D721Med (cell line): ENCODE results near the gene GRK5.
"Not testable (repeated sequence)": the region's sequence is repeated elsewhere in the genome, so short reads cannot be mapped to it uniquely, and the experiment has no call there.

Experiments used
- DNase-seq: peaks from one replicate; pipeline ENCODE4 v3.0.0; 2011; ENCODE audit warnings: low spot score; ENCODE audit not compliant: insufficient read length
- FAIRE-seq: peaks from 2 replicates; lab custom pipeline; 2011; peaks lifted over from hg19 to GRCh38; lab: Jason Lieb, UNC
- TF ChIP-seq, protein P1 (sequence below): IDR thresholded peaks from 2 replicates; pipeline ENCODE4 v1.5.1; 2012; ENCODE audit warnings: mild to moderate bottlenecking, control low read depth; ENCODE audit not compliant: insufficient read depth; ENCODE audit errors: missing control alignments

Gene GRK5

DNA sequence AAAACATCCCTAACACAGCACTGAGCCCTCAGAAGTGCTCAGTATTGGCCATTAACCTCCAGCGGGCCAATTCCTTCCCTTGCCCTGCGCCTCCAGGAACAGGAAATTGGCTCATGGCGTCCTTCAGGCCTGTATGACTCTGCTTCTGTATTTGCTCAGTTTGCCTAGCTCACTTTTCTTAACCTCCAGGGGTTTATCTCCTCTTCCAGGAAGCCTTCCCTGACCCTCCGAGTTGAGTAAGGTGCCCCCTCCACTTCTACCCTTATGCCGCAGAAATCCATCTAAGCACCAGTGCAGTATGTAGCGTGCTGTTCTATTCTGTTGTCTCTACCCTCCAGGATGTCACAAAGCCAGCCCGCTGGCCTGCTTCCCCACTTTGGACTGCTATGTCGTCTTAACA lies 40.8 kb upstream of the GRK5 start:
- FAIRE-seq: no peak
- TF ChIP-seq, protein P1, sequence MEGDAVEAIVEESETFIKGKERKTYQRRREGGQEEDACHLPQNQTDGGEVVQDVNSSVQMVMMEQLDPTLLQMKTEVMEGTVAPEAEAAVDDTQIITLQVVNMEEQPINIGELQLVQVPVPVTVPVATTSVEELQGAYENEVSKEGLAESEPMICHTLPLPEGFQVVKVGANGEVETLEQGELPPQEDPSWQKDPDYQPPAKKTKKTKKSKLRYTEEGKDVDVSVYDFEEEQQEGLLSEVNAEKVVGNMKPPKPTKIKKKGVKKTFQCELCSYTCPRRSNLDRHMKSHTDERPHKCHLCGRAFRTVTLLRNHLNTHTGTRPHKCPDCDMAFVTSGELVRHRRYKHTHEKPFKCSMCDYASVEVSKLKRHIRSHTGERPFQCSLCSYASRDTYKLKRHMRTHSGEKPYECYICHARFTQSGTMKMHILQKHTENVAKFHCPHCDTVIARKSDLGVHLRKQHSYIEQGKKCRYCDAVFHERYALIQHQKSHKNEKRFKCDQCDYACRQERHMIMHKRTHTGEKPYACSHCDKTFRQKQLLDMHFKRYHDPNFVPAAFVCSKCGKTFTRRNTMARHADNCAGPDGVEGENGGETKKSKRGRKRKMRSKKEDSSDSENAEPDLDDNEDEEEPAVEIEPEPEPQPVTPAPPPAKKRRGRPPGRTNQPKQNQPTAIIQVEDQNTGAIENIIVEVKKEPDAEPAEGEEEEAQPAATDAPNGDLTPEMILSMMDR: no peak
- no peak for DNase-seq

DNA sequence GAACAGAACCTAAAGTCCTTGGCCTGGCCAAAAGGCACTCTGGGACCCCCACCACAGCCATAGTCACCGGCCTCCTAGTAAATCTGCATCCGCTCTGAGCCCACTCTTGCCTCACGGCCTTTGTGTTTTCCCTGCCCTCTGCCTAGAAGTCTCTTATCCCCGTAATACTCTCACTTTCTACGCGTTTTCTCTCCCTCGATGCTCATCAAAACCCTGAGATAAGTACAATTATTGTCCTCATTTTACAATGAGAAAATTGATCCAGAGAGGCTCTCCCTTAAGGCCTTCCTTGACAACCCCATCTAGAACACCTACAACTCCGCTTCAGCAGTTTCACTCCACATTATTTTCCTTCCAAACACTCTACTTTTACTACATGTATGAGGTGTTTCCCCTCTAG lies 40.3 kb upstream of the GRK5 start:
- no peak for FAIRE-seq
- TF ChIP-seq, protein P1: no peak
- DNase-seq: no peak

DNA sequence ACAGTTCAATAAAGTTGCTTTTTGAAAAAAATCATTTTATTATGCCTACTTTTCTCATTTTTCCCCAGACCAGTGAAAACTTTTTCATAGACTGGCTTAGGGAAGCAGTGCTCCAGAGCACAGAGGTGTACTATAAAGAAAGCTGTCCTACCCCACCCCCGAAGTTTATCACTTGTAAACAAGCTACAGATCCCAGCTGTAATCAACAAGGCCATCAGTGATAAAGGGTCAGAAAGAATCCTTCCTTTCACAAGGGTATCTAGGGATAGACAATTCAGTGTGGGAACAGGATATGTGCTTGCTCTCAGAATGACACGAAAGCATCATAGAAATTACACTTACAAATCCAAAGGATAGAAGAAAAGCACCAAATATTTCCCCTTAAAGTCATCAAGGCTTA lies 33.3 kb upstream of the GRK5 start:
- FAIRE-seq (no peak), DNase-seq (no peak)
- TF ChIP-seq, protein P1: no peak

DNA sequence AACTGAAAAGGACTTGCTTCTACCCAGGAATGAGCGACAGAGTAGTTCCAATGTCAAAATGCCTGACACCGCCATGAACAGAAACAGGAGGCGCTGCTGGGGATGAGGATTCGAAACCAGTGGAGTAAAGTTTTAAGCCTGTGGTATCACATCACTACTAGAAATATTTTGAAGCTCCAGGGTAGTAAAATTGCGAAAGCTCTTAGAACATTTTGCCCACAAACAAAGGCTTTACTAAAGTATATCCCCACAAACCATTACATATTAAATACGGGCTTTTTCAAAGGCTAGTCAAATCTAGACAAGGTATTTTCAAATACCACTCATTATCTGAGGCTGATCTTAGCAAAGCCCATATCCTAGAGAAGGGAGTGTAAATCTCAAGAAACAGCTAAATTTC lies 31.2 kb upstream of the GRK5 start:
- DNase-seq: no peak
- TF ChIP-seq, protein P1: no peak

DNA sequence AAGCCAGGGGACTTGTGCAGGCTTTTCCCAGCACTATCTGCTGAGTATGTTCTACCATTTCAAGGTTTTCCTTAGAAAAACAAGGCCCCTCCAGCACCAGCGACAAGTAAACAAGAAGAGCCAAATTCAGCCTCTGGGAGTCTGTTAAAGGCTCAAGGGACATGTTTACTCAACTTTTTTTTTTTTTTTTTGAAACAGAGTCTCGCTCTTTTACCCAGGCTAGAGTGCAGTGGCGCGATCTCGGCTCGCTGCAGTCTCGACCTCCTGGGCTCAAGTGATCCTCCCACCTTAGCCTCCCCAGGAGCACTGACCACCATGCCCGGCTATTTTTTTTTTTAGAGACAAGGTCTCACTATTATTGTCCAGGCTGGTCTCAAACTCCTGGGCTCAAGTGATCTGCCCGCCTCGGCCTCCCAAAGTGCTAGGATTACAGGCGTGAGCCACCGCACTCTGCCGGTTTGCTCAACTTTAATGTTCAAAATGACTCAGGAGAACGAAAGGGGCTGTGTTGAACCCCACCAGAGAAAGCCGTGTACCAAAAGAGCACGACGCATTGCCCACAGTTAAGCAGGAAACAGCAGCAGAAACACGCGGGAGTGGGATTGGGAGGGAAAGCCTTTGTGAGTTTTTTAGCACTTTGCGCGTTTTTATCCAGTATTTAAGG lies 29.5 kb upstream of the GRK5 start:
- FAIRE-seq: no peak

More for the DNA sequence above, 31.2 kb upstream of the GRK5 start:
- no peak for FAIRE-seq

DNA sequence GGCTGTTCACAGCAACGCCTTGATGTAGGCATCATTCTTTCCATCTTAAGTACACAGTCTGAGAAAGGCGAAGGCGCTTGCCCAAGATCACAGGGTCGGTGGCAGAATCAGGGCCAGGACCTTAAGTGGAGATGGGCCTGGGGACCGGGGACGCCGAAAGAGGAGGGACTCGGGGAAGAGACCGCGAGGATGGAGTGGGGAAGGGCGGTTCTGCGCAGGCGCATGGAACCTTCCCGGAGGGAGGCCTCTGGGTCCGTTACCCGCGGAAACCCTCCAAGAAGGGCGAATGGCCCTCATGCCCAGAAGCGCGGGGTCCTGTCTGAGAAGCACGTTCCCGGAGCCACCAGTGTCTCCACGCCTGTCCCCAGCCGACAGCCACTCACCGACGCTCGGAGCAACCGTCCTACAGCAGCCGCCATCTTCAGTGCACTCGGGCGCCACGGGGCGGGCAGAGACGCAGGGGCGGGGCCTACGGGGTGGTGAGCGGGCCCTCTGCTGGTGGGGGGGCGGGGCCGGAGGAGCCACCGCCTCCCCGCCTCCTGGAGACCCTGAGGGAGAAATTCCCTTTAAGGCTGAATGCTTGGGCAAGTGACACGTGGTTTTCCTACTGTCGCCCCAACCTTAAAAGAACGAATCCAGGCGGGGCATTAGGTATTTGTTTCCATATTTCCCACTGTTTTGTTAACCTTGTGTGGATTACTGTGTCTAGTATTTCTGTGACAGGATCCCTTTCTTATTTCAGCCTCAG lies 28.8 kb upstream of the GRK5 start, which contains the start of gene PRDX3:
Gene PRDX3, minus strand, starts transcription at position 441 of the 748 bp plus-strand sequence. Its CDS starts 22 bp downstream, at position 419.
- DNase-seq: no peak
- TF ChIP-seq, protein P1: no peak
- no peak for FAIRE-seq

More for the DNA sequence above, 29.5 kb upstream of the GRK5 start:
- TF ChIP-seq, protein P1: no peak
- no peak for DNase-seq

DNA sequence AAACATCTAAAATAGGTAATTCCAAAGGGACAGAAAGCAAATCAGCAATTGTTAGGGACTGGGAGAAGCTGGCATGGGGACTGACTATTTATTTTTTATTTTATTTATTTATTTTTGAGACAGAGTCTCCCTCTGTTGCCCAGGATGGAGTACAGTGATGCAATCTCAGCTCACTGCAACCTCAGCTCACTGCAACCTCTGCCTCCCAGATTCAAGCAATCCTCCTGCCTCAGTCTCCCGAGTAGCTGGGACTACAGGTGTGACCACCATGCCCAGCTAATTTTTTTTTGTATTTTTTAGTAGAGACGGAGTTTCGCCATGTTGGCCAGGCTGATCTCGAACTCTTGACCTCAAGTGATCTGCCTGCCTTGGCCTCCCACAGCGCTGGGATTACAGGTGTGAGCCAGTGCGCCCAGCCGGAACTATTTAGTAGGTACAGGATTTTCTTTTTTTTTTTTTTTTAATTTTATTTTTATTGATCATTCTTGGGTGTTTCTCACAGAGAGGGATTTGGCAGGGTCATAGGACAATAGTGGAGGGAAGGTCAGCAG lies 26.4 kb upstream of the GRK5 start:
- not testable (repeated sequence) for FAIRE-seq, DNase-seq
